H1 (cell line): ENCODE measurements around the gene KRT35. TPM values are rescaled to one million over a fixed set of nuclear protein-coding genes. Genes with fewer than 3 reads are reported as not detected.

ENCODE experiments used
- CTCF ChIA-PET: fragments of 300-600 bp; sonication (Branson Sonifier 250); formaldehyde crosslinking; loops from one replicate; lab custom pipeline; 2021; ENCODE audit not compliant: partially characterized antibody; lab: Charles Lee
- POLR2A ChIA-PET: fragments of 300-600 bp; sonication (Branson Sonifier 250); formaldehyde crosslinking; loops from one replicate; lab custom pipeline; 2021; ENCODE audit warnings: inconsistent platforms; ENCODE audit not compliant: partially characterized antibody; lab: Charles Lee
- DNase-seq, 2 experiments: peaks; one replicate each; pipeline versions ENCODE4 v3.0.0 to v3.0.0-alpha.2; 2010 to 2022; ENCODE audit warnings: low spot score in 2 of 2, low read depth in 1 of 2, mixed read lengths in 1 of 2
- FAIRE-seq: peaks from 2 replicates; lab custom pipeline; 2011; peaks lifted over from hg19 to GRCh38; lab: Jason Lieb, UNC
- H2AFZ ChIP-seq: 2 replicates; pipeline ENCODE4 v1.8.1; 2012; ENCODE audit warnings: low read length, inconsistent platforms
- H2AK5ac ChIP-seq: 2 replicates; pipeline ENCODE4 v1.6.1; 2013; ENCODE audit warnings: low read depth, low read length
- H2BK120ac ChIP-seq: replicated peaks from 2 replicates; pipeline ENCODE3; 2013; ENCODE audit warnings: low read depth, low read length, inconsistent platforms
- H2BK12ac ChIP-seq: 2 replicates; pipeline ENCODE4 v1.6.1; 2013; ENCODE audit warnings: low read depth, low read length
- H2BK15ac ChIP-seq: 2 replicates; pipeline ENCODE4 v1.6.1; 2013; ENCODE audit warnings: low read length
- H2BK20ac ChIP-seq: 2 replicates; pipeline ENCODE4 v1.6.1; 2013; ENCODE audit warnings: low read length
- H2BK5ac ChIP-seq: 2 replicates; pipeline ENCODE4 v1.6.1; 2013; ENCODE audit warnings: low read depth, low read length
- H3K14ac ChIP-seq: 2 replicates; pipeline ENCODE4 v1.6.1; 2013; ENCODE audit warnings: inconsistent platforms; ENCODE audit not compliant: insufficient read length
- H3K18ac ChIP-seq: 2 replicates; pipeline ENCODE4 v1.6.1; 2013; ENCODE audit warnings: low read length; ENCODE audit errors: extremely low read depth
- H3K23ac ChIP-seq: 2 replicates; pipeline ENCODE4 v1.6.1; 2013; ENCODE audit warnings: inconsistent platforms; ENCODE audit not compliant: insufficient read length
- H3K23me2 ChIP-seq: 2 replicates; pipeline ENCODE4 v1.6.1; 2013; ENCODE audit warnings: low read depth, low read length
- H3K27ac ChIP-seq: 2 replicates; pipeline ENCODE4 v1.6.1; 2011; ENCODE audit warnings: low read depth, low read length, inconsistent platforms
- H3K27me3 ChIP-seq, 4 experiments: replicated peaks in 1 of 4; 1 replicate in 1 of 4; 2 replicates in 3 of 4; pipeline versions ENCODE4 v1.6.1 to v1.8.1; 2011 to 2013; ENCODE audit warnings: low read length in 3 of 4, mild to moderate bottlenecking in 3 of 4, inconsistent platforms in 2 of 4, mixed read lengths in 2 of 4, moderate library complexity in 1 of 4; ENCODE audit not compliant: control insufficient read depth in 3 of 4, insufficient read depth in 3 of 4; ENCODE audit errors: extremely low read depth in 1 of 4
- H3K36me3 ChIP-seq, 4 experiments: 2 replicates each; pipeline versions ENCODE4 v1.6.1 to v1.8.1; 2011 to 2013; ENCODE audit warnings: mild to moderate bottlenecking in 4 of 4, low read length in 3 of 4, moderate library complexity in 2 of 4, control low read depth in 1 of 4, inconsistent platforms in 1 of 4; ENCODE audit not compliant: insufficient read depth in 4 of 4, control insufficient read depth in 2 of 4
- H3K4ac ChIP-seq: replicated peaks from 2 replicates; pipeline ENCODE3; 2013; ENCODE audit warnings: low read length, low read depth, mixed read lengths, inconsistent platforms; ENCODE audit not compliant: insufficient read length
- H3K4me1 ChIP-seq, 4 experiments: replicated peaks in 1 of 4; 1 replicate in 1 of 4; 2 replicates in 3 of 4; pipeline versions ENCODE4 v1.6.1 to v1.8.1; 2011 to 2013; ENCODE audit warnings: low read length in 3 of 4, inconsistent platforms in 2 of 4, mixed read lengths in 1 of 4; ENCODE audit not compliant: insufficient read depth in 4 of 4, control insufficient read depth in 3 of 4
- H3K4me2 ChIP-seq, 2 experiments: 2 replicates each; pipeline versions ENCODE4 v1.6.1 to v1.8.1; 2011 to 2013; ENCODE audit warnings: low read depth in 2 of 2, low read length in 2 of 2, control low read depth in 1 of 2, inconsistent platforms in 1 of 2, mild to moderate bottlenecking in 1 of 2; ENCODE audit not compliant: insufficient read depth in 1 of 2
- H3K4me3 ChIP-seq, 4 experiments: fragments of 200-600, 300-600 bp in 1 of 4; sonication (generic), shearing (Covaris generic), sonication (Bioruptor Twin) in 1 of 4; 2 replicates each; pipeline versions ENCODE4 v1.5.1 to v1.8.1; 2011 to 2016; ENCODE audit warnings: low read length in 4 of 4, low read depth in 3 of 4, control low read depth in 2 of 4, inconsistent platforms in 2 of 4, mild to moderate bottlenecking in 2 of 4, mixed read lengths in 1 of 4, moderate library complexity in 1 of 4; ENCODE audit not compliant: insufficient read depth in 2 of 4; ENCODE audit errors: extremely low read depth in 1 of 4
- H3K56ac ChIP-seq: replicated peaks from 2 replicates; pipeline ENCODE3; 2013; ENCODE audit warnings: low read depth, mild to moderate bottlenecking, mixed read lengths, low read length, inconsistent platforms; ENCODE audit not compliant: insufficient read length
- H3K79me1 ChIP-seq: 2 replicates; pipeline ENCODE4 v1.6.1; 2013; ENCODE audit warnings: low read depth, low read length, control low read depth
- H3K79me2 ChIP-seq, 2 experiments: 2 replicates each; pipeline versions ENCODE4 v1.6.1 to v1.8.1; 2012 to 2013; ENCODE audit warnings: low read length in 2 of 2, mild to moderate bottlenecking in 2 of 2, inconsistent platforms in 1 of 2; ENCODE audit not compliant: insufficient read depth in 2 of 2, control insufficient read depth in 1 of 2
- H3K9ac ChIP-seq, 4 experiments: replicated peaks in 1 of 4; 1 replicate in 1 of 4; 2 replicates in 3 of 4; pipeline versions ENCODE4 v1.6.1 to v1.8.1; 2011 to 2013; ENCODE audit warnings: low read depth in 3 of 4, low read length in 3 of 4, control low read depth in 2 of 4, mild to moderate bottlenecking in 2 of 4, moderate library complexity in 2 of 4, inconsistent platforms in 1 of 4; ENCODE audit errors: extremely low read depth in 1 of 4
- H3K9me3 ChIP-seq, 2 experiments: 2 replicates each; pipeline versions ENCODE4 v1.6.1 to v1.8.1; 2012 to 2013; ENCODE audit warnings: mild to moderate bottlenecking in 2 of 2, moderate library complexity in 2 of 2, control low read depth in 1 of 2, inconsistent platforms in 1 of 2, low read depth in 1 of 2, low read length in 1 of 2, mixed read lengths in 1 of 2; ENCODE audit not compliant: insufficient read depth in 2 of 2
- H4K20me1 ChIP-seq, 2 experiments: replicated peaks in 1 of 2; 2 replicates each; pipeline versions ENCODE3 to v1.8.1; 2011 to 2013; ENCODE audit warnings: inconsistent platforms in 2 of 2, low read length in 2 of 2, mild to moderate bottlenecking in 1 of 2; ENCODE audit not compliant: insufficient read depth in 2 of 2, control insufficient read depth in 1 of 2
- H4K5ac ChIP-seq: 2 replicates; pipeline ENCODE4 v1.6.1; 2013; ENCODE audit warnings: low read length, low read depth, mixed read lengths, inconsistent platforms; ENCODE audit not compliant: insufficient read length
- H4K8ac ChIP-seq: 2 replicates; pipeline ENCODE4 v1.8.0; 2013; ENCODE audit warnings: mild to moderate bottlenecking, moderate library complexity, low read length, inconsistent platforms; ENCODE audit not compliant: insufficient read depth; ENCODE audit errors: extremely low read depth
- H4K91ac ChIP-seq: replicated peaks from 2 replicates; pipeline ENCODE3; 2013; ENCODE audit warnings: low read length, mixed read lengths, inconsistent platforms; ENCODE audit not compliant: insufficient read length
- CBX5 ChIP-seq: fragments of 300-800, 300-1000 bp; sonication (generic); IDR thresholded peaks from 2 replicates; pipeline ENCODE4 v1.7.1; 2016; ENCODE audit warnings: antibody characterized with exemption, low read length, low read depth
- FOSL1 ChIP-seq: IDR thresholded peaks from 2 replicates; pipeline ENCODE4 v1.6.1; 2011; ENCODE audit warnings: mild to moderate bottlenecking, low read depth, low read length, moderate library complexity; ENCODE audit not compliant: insufficient read depth
- JUN ChIP-seq: IDR thresholded peaks from 2 replicates; pipeline ENCODE4 v1.6.1; 2011; ENCODE audit warnings: low read depth, mild to moderate bottlenecking, improper control_type of control experiment, low read length
- POLR2A ChIP-seq, 2 experiments: IDR thresholded peaks; 1 replicate in 1 of 2; 2 replicates in 1 of 2; pipeline ENCODE4 v1.6.1; 2011; ENCODE audit warnings: low read depth in 2 of 2, low read length in 2 of 2, mild to moderate bottlenecking in 2 of 2; ENCODE audit errors: control extremely low read depth in 1 of 2
- RXRA ChIP-seq: IDR thresholded peaks from 2 replicates; pipeline ENCODE4 v1.6.1; 2011; ENCODE audit warnings: low read depth, mild to moderate bottlenecking, low read length, moderate library complexity; ENCODE audit not compliant: insufficient read depth
- SUZ12 ChIP-seq: fragments of 200-600 bp; sonication (generic); IDR thresholded peaks from 2 replicates; pipeline ENCODE4 v1.6.1; 2012; ENCODE audit warnings: mild to moderate bottlenecking, inconsistent platforms, low read length, moderate library complexity, mixed read lengths
- ZNF274 ChIP-seq: IDR thresholded peaks from 2 replicates; pipeline ENCODE4 v1.7.0; 2012; ENCODE audit warnings: low read length, borderline replicate concordance; ENCODE audit errors: extremely low read depth
- WGBS, 2 experiments: shearing (Covaris generic) in 1 of 2; methylation state at CpG; one replicate each; pipeline versions ENCODE4 v1.1.6 to v1.1.7; 2013 to 2015; ENCODE audit warnings: low lambda C conversion rate in 2 of 2, mixed read lengths in 2 of 2, inconsistent platforms in 1 of 2, low coverage in 1 of 2, missing lambda C conversion rate in 1 of 2; ENCODE audit not compliant: insufficient replicate concordance in 2 of 2, insufficient coverage in 1 of 2, insufficient read length in 1 of 2; ENCODE audit errors: extremely low coverage in 1 of 2, missing lambda C conversion rate in 1 of 2; 5-methylcytosine and 5-hydroxymethylcytosine counted together
- polyA plus RNA-seq, 7 experiments: library from polyadenylated mRNA; depleted of rRNA in 3 of 7; stranded (reverse) in 5 of 7; unstranded in 2 of 7; fragments of >200 nt in 5 of 7; fragments of 200-250 nt in 2 of 7; gene quantifications; 1 replicate in 5 of 7; 2 replicates in 1 of 7; 4 replicates in 1 of 7; pipeline versions ENCODE4 v1.2.1 to v1.2.3, GENCODE V29; 2011 to 2013; ENCODE audit warnings: missing spikeins in 2 of 7, mixed read lengths in 2 of 7
- total RNA-seq: library from RNA; stranded (reverse); fragmentation: NEBNext Ultra II Directional; extraction: Animal tissue kit (Norgen Biotek cat#: 25700); gene quantifications from 2 replicates; pipeline ENCODE4 v1.2.1, GENCODE V29; 2021

KRT35 gene
- total and polyA plus RNA-seq, 2 of the 8 experiments (the other 6 are each of a cell fraction or from before 2014, with no cell fraction given) = not detected

GRCh38 chr17:41499714-41500113 is 18.8 kb upstream of the KRT35 start:
- H4K8ac ChIP-seq = no peak overlapping the region; the same call in 1 of the 2 replicates
- no peaks in the 10 kb centered on the region for H3K27me3 ChIP-seq
- ChIA-PET CTCF (interaction anchor here (0.7 to 33.9 kb wide), 7 partner anchors 12 to 574 kb away, joined by 4 to 427 read pairs (median 8); partner anchors contain the start of gene KRT36), POLR2A (interaction anchor here (1.0 to 5.6 kb wide), 4 partner anchors 13 to 189 kb away, joined by 3 to 32 read pairs (median 9); partner anchors contain the start of genes EIF1 and KRT19)
- H3K4me1 ChIP-seq = peaks cover 0 to 19% (median 12%) of the 10 kb centered on the region in 4 experiments; a peak in 6 of 7 replicates
- H4K20me1 ChIP-seq = no peaks in the 10 kb centered on the region
- FAIRE-seq (no peak), DNase-seq (no peak)
- H3K4me3 ChIP-seq = peak overlapping the region in 1 of 4 experiments; percentile 3; a peak in 1 of 8 replicates
- no peaks in the 10 kb centered on the region for H3K79me2 ChIP-seq
- peak overlapping the region; percentile 91 for H2BK20ac ChIP-seq
- H3K14ac ChIP-seq = no peak overlapping the region
- H2BK5ac ChIP-seq = peak overlapping the region; percentile 57; the same call in 1 of the 2 replicates
- 81% methylated on average over 5 of the region's 5 CpGs; no CpG with 5 or more reads in 1 of the 2 experiments for WGBS, 2 experiments
- peak overlapping the region; percentile 58; the same call in 1 of the 2 replicates for H2AK5ac ChIP-seq
- H3K18ac ChIP-seq = peak overlapping the region; percentile 44
- H4K91ac ChIP-seq = peak overlapping the region; percentile 93
- no peaks in the 10 kb centered on the region for H3K23me2 ChIP-seq
- H3K56ac ChIP-seq = no peak overlapping the region
- no peaks in the 10 kb centered on the region for H3K79me1 ChIP-seq
- no peak overlapping the region; a peak in 1 of 7 replicates for H3K9ac ChIP-seq
- no peak overlapping the region for H3K4ac ChIP-seq
- H2BK120ac ChIP-seq = peak overlapping the region; percentile 24
- no peaks in the 10 kb centered on the region for H3K9me3 ChIP-seq
- H3K4me2 ChIP-seq = peak overlapping the region; percentile 25 to 48; a peak in 2 of 4 replicates
- H2AFZ ChIP-seq = no peak overlapping the region
- H2BK15ac ChIP-seq = 0 out of 2 replicates have a peak overlapping the region, but pooled peaks have one; percentile 40
- TF ChIP-seq FOSL1 (no peak), POLR2A (IDR thresholded peaks at IDR 0.05; ENCODE audit: control extremely low read depth in 1 of 2, low read depth in 2 of 2, low read length in 2 of 2) (no peak), CBX5 (no peak), RXRA (no peak), SUZ12 (no peak), JUN (no peak), ZNF274 (no peak)
- no peak overlapping the region for H4K5ac ChIP-seq
- no peaks in the 10 kb centered on the region for H3K36me3 ChIP-seq
- no peak overlapping the region for H3K23ac ChIP-seq
- H2BK12ac ChIP-seq = peak overlapping the region; percentile 99; the same call in 1 of the 2 replicates
- H3K27ac ChIP-seq = no peak overlapping the region
